ENCODE data around the gene COL10A1. TPM values are rescaled to one million over a fixed set of nuclear protein-coding genes. Genes with fewer than 3 reads are reported as not detected.

COL10A1 gene
- total RNA-seq, 1 donor from 2014 or later: not detected

- no peak overlapping the region for H3K4me3 ChIP-seq
- H3K9me3 Mint-ChIP-seq: no peaks in the 10 kb centered on the region
- H3K4me3 Mint-ChIP-seq: no peak overlapping the region
Measured at GRCh38 chr6:116133453-116133852, 7.5 kb upstream of the COL10A1 start.

GRCh38 chr6:116127771-116128493 lies 2.0 kb upstream of the COL10A1 start:
- no peak overlapping the region for H3K4me3 ChIP-seq
- H3K27ac ChIP-seq: no peak overlapping the region
- no peak for DNase-seq (ENCODE audit: low spot score)
- H3K27me3 ChIP-seq: no peaks in the 10 kb centered on the region
- no peaks in the 10 kb centered on the region for H3K9me3 ChIP-seq (ENCODE audit: low read depth)
- no peaks in the 10 kb centered on the region for H3K36me3 ChIP-seq
- H3K4me2 ChIP-seq: no peak overlapping the region
- H2AFZ ChIP-seq (replicated peaks): no peak overlapping the region
- H3K9me3 Mint-ChIP-seq: no peaks in the 10 kb centered on the region
- H3K27ac Mint-ChIP-seq: no peak overlapping the region
- H3K4me1 Mint-ChIP-seq: peaks cover 4% of the 10 kb centered on the region
- no peaks in the 10 kb centered on the region for H3K36me3 Mint-ChIP-seq
- no peaks in the 10 kb centered on the region for H3K4me1 ChIP-seq
- no peaks in the 10 kb centered on the region for H3K79me2 ChIP-seq (ENCODE audit: low read depth)
- TF ChIP-seq EZH2 (IDR thresholded peaks at IDR 0.05) (no peak), EZH2phosphoT487 (IDR thresholded peaks at IDR 0.05) (no peak)
- TF ChIP-seq, protein P1, sequence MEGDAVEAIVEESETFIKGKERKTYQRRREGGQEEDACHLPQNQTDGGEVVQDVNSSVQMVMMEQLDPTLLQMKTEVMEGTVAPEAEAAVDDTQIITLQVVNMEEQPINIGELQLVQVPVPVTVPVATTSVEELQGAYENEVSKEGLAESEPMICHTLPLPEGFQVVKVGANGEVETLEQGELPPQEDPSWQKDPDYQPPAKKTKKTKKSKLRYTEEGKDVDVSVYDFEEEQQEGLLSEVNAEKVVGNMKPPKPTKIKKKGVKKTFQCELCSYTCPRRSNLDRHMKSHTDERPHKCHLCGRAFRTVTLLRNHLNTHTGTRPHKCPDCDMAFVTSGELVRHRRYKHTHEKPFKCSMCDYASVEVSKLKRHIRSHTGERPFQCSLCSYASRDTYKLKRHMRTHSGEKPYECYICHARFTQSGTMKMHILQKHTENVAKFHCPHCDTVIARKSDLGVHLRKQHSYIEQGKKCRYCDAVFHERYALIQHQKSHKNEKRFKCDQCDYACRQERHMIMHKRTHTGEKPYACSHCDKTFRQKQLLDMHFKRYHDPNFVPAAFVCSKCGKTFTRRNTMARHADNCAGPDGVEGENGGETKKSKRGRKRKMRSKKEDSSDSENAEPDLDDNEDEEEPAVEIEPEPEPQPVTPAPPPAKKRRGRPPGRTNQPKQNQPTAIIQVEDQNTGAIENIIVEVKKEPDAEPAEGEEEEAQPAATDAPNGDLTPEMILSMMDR (IDR thresholded peaks at IDR 0.05): no peak
- no peak overlapping the region for H3K9ac ChIP-seq
- H3K27me3 Mint-ChIP-seq (ENCODE audit: insufficient read depth, low read depth): no peaks in the 10 kb centered on the region
- no peak overlapping the region for H3K4me3 Mint-ChIP-seq
- no peaks in the 10 kb centered on the region for H4K20me1 ChIP-seq (ENCODE audit: low read depth)
- no peaks in the 10 kb centered on the region for H3F3A ChIP-seq (ENCODE audit: low read depth)

More at GRCh38 chr6:116133453-116133852, 7.5 kb upstream of the COL10A1 start:
- no peaks in the 10 kb centered on the region for H3K27me3 ChIP-seq
- no peaks in the 10 kb centered on the region for H4K20me1 ChIP-seq (ENCODE audit: low read depth)
- H3K9ac ChIP-seq: no peak overlapping the region
- H2AFZ ChIP-seq (replicated peaks): no peak overlapping the region
- no peaks in the 10 kb centered on the region for H3K79me2 ChIP-seq (ENCODE audit: low read depth)
- no peaks in the 10 kb centered on the region for H3K36me3 ChIP-seq
- H3K9me3 ChIP-seq (ENCODE audit: low read depth): no peaks in the 10 kb centered on the region
- no peaks in the 10 kb centered on the region for H3K4me1 ChIP-seq
- Mint-ChIP-seq H3K27ac (no peak overlapping the region), H3K27me3 (ENCODE audit: insufficient read depth, low read depth) (no peaks in the 10 kb centered on the region), H3K36me3 (no peaks in the 10 kb centered on the region), H3K4me1 (peaks cover 5% of the 10 kb centered on the region)
- H3K27ac ChIP-seq: no peak overlapping the region
- no peaks in the 10 kb centered on the region for H3F3A ChIP-seq (ENCODE audit: low read depth)
- no peak overlapping the region for H3K4me2 ChIP-seq
- TF ChIP-seq, protein P1 (IDR thresholded peaks at IDR 0.05): no peak
- TF ChIP-seq EZH2phosphoT487 (IDR thresholded peaks at IDR 0.05) (no peak), EZH2 (IDR thresholded peaks at IDR 0.05) (no peak)
- no peak for DNase-seq (ENCODE audit: low spot score)

DNA sequence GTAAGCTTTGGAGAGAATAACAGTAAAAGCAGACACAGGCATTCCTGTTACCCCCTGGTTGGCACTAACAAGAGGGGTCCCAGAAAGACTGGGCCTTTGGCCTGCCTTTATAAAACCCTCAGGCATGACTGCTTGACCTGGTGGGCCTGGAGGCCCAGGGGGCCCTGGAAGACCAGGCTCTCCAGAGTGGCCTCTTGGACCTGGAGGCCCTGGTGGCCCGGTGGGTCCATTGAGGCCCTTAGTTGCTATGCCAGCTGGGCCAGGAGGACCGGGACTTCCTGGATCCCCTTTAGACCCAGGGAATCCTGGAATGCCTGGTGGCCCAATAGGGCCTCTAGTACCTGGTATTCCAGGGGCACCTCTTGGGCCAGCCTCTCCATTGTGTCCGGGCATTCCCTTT lies 5.5 kb downstream of the COL10A1 start:
- Histone ChIP-seq H4K20me1 (ENCODE audit: low read depth) (no peaks in the 10 kb centered on the region), H3K27ac (no peak overlapping the region), H3K9ac (no peak overlapping the region), H3F3A (ENCODE audit: low read depth) (no peaks in the 10 kb centered on the region), H3K36me3 (peaks cover 12% of the 10 kb centered on the region), H3K4me2 (no peak overlapping the region), H3K79me2 (ENCODE audit: low read depth) (no peaks in the 10 kb centered on the region), H3K4me3 (no peak overlapping the region), H3K27me3 (no peaks in the 10 kb centered on the region), H3K4me1 (no peaks in the 10 kb centered on the region), H3K9me3 (ENCODE audit: low read depth) (no peaks in the 10 kb centered on the region), H2AFZ (replicated peaks) (no peak overlapping the region)
- DNase-seq (ENCODE audit: low spot score): no peak
- H3K27me3 Mint-ChIP-seq (ENCODE audit: insufficient read depth, low read depth): no peaks in the 10 kb centered on the region
- no peak overlapping the region for H3K27ac Mint-ChIP-seq
- no peaks in the 10 kb centered on the region for H3K36me3 Mint-ChIP-seq
- no peaks in the 10 kb centered on the region for H3K9me3 Mint-ChIP-seq
- no peaks in the 10 kb centered on the region for H3K4me1 Mint-ChIP-seq
- H3K4me3 Mint-ChIP-seq: no peak overlapping the region
- TF ChIP-seq, protein P1 (IDR thresholded peaks at IDR 0.05): no peak
- TF ChIP-seq EZH2phosphoT487 (IDR thresholded peaks at IDR 0.05) (no peak), EZH2 (IDR thresholded peaks at IDR 0.05) (no peak)

Data from neural progenitor cell (in vitro differentiated cells).